NCI-H2107 treated with DMSO at 0.1 percent for 48 hours (cell line): ENCODE results near the gene PRPF18.
A peak's percentile ranks its signal among the peaks of the same experiment; 100 is the strongest.

Experiments used
- DNase-seq: peaks from one replicate; lab custom pipeline; 2025; ENCODE audit not compliant: unreplicated experiment; lab: John Stamatoyannopoulos, UW

The PRPF18 gene

DNA sequence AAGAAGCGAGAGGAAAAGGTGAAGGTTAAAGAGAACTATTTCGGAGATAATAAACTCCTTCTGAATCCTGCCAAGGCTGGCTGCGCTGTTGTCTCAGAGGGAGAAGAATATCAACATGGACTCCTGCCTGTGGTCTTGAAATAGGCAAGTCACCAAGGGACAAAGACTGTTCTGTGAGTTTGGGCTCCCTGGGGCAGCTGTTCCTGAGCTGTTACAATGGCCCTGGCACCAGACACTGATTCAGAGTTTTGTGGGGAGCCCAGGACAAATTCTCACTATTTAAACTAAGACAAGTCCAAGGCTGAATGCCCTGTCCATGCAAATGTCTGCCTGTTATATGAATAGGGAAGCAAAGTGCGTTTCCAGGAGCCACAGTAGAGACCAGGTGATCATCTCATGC, 81.4 kb downstream of the PRPF18 start:
- DNase-seq, result no peak

DNA sequence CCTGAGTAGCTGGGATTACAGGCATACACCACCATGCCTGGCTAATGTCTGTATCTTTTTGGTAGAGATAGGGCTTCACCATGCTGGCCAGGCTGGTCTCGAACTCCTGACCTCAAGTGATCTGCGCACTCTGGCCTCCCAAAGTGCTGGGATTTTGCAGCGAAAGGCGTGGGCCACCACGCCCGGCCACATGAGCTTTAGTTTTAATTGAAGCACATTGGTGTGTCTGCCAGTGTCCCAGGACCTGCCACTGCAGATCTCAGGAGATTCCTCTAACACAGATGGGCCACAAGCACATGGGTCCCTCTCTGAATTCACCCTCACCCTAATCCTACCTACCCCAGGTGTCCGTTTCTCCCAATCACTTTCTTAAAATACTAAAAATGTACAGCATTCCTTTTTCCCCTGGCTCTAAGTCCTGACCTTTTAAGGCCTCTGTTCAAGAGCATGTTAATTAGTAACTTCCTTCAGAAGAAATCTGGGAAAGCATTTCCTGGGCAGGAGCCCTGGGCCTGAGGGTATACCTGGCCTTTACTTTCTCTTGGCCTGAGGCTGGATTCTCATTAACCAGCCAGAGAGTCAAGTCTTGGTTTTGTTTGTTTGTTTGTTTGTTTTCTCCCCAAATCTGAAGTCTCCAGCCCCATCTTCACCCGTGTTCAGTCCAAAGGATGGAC, 82.6 kb downstream of the PRPF18 start:
- DNase-seq, result no peak

- no peak for DNase-seq
Measured at GRCh38 chr10:13669901-13670300, 83.1 kb downstream of the PRPF18 start.

DNA sequence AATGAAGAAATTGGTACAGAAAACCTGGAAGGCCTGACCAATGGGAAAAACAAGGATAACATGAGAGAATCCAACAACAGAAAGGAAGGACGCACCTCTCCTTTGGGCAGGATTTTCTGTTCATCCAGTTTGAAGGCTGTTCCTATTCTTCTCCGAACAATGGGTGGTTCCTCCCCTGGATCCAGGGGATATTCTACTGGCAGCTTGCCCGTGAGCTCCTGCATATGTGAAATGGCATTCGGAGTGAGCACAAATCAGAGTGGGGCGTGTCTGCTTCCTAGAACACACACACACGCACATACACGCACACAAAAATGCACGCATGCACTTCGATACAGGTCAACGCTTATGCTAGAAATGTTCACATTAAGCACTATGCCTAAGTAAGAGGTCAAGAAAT, 83.5 kb downstream of the PRPF18 start:
- DNase-seq, result no peak

GRCh38 chr10:13671904-13672303, 85.1 kb downstream of the PRPF18 start:
- DNase-seq, result no peak

DNA sequence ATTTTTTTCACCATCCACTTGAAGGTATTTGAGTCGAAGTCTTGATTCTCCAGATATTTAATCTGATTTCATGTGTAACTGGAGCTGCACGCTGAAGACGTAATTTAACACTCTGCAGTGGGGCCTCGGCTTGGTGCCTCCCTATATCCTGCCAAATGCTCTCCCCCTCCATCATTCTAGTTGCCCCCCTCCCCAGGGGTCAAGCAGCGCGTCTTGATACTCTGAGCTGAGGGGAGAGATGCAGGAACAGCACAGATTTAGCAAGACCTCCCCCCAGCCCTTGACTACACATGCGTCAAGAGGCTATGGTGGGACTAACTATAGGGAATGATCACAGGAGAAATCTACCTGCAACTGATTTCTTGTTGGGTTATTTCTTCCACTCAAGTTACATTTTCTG, 85.8 kb downstream of the PRPF18 start:
- DNase-seq, result no peak

DNA sequence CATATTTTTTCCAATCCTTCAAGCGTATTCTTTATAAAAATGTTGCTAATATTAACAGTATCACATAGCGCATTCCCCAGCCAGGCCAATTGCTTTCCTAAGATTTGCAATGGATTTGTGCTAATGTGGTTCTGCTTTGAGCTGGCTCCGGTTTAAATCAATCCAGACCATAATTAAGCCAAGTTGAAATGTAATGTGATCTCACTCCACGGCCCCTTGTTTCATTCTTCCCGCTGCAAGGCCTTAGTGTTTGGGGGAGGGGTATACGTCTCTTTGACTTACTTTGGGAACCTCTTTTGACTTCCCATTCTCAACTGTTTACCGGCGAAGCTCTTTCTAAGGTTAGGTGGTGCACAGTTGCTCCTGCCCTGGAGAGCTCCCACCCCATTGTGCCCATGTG, 86.4 kb downstream of the PRPF18 start:
- DNase-seq, result peak; percentile 19

GRCh38 chr10:13674645-13675588, 88.2 kb downstream of the PRPF18 start:
- no peak for DNase-seq

GRCh38 chr10:13678101-13678843, 91.5 kb downstream of the PRPF18 start:
- no peak for DNase-seq
